K562 (cell line): ENCODE data around the gene GCHFR. TPM values are rescaled to one million over a fixed set of nuclear protein-coding genes. Genes with fewer than 3 reads are reported as not detected.

Experiments
- ATAC-seq: fragments of 200-7000 bp; cut with Tn5 transposase; 3 replicates; pipeline ENCODE4 v1.9.1; 2020; ENCODE audit warnings: moderate library complexity
- BruUV-seq: library from RNA; stranded (reverse); fragments of 400-500 nt; replicated peaks from 2 replicates; lab custom pipeline; 2021; lab: Mats Ljungman, UMichigan
- CTCF ChIA-PET: fragments of 300-600 bp; formaldehyde crosslinking; extraction: SDS; loops from one replicate; lab custom pipeline; 2021; ENCODE audit warnings: low intra/inter-chr PET ratio; lab: Yijun Ruan, JAX
- POLR2A ChIA-PET: fragments of 300-600, 350-650 bp; sonication (Branson Sonifier 250); formaldehyde crosslinking; extraction: SDS; loops from one replicate; lab custom pipeline; 2021; ENCODE audit warnings: antibody characterized with exemption, inconsistent platforms; lab: Yijun Ruan, JAX
- DNase-seq, 4 experiments: peaks; one replicate each; pipeline versions ENCODE4 v3.0.0 to v3.0.0-alpha.2; 2011 to 2018; ENCODE audit warnings: low spot score in 3 of 4, mixed read lengths in 3 of 4; ENCODE audit errors: extremely low read depth in 1 of 4
- FAIRE-seq: peaks from 2 replicates; lab custom pipeline; 2011; peaks lifted over from hg19 to GRCh38; lab: Jason Lieb, UNC
- H2AFZ ChIP-seq: 2 replicates; pipeline ENCODE4 v1.6.0; 2011; ENCODE audit warnings: low read depth, low read length, control low read depth, inconsistent platforms
- H3K27ac ChIP-seq: fragments of 200-600 bp; 3 replicates; pipeline ENCODE4 v1.8.0; 2011; ENCODE audit warnings: low read depth, mild to moderate bottlenecking, control low read depth, inconsistent platforms, low read length, moderate library complexity, mixed read lengths; ENCODE audit errors: extremely low read depth
- H3K27me3 ChIP-seq, 2 experiments: fragments of 300-600 bp in 1 of 2; 2 replicates in 1 of 2; 3 replicates in 1 of 2; pipeline versions ENCODE4 v1.6.0 to v1.8.0; 2011; ENCODE audit warnings: inconsistent platforms in 2 of 2, low read length in 2 of 2, mild to moderate bottlenecking in 1 of 2, mixed read lengths in 1 of 2, moderate library complexity in 1 of 2; ENCODE audit not compliant: control insufficient read depth in 2 of 2, insufficient read depth in 2 of 2
- H3K36me3 ChIP-seq: fragments of 300-600 bp; 3 replicates; pipeline ENCODE4 v1.8.0; 2011; ENCODE audit warnings: mild to moderate bottlenecking, low read length, inconsistent platforms; ENCODE audit not compliant: control insufficient read depth, insufficient read depth
- H3K4me1 ChIP-seq, 2 experiments: fragments of 200-600 bp in 1 of 2; replicated peaks in 1 of 2; 2 replicates in 1 of 2; 3 replicates in 1 of 2; pipeline versions ENCODE4 v1.5.1 to v1.8.0; 2011; ENCODE audit warnings: inconsistent platforms in 2 of 2, low read length in 2 of 2, mild to moderate bottlenecking in 1 of 2, mixed read lengths in 1 of 2, moderate library complexity in 1 of 2; ENCODE audit not compliant: control insufficient read depth in 2 of 2, insufficient read depth in 2 of 2
- H3K4me2 ChIP-seq: 2 replicates; pipeline ENCODE4 v1.6.1; 2011; ENCODE audit warnings: low read length, control low read depth, inconsistent platforms, mixed read lengths; ENCODE audit not compliant: insufficient read depth
- H3K4me3 ChIP-seq: fragments of 200-600 bp; sonication (generic), shearing (Covaris generic); 2 replicates; pipeline ENCODE4 v1.5.1; 2016; ENCODE audit warnings: control low read depth, inconsistent platforms
- H3K79me2 ChIP-seq: fragments of 200-600 bp; 3 replicates; pipeline ENCODE4 v1.8.0; 2011; ENCODE audit warnings: low read length, inconsistent platforms; ENCODE audit not compliant: control insufficient read depth, insufficient read depth
- H3K9ac ChIP-seq, 2 experiments: 2 replicates each; pipeline versions ENCODE4 v1.6.0 to v1.6.1; 2011; ENCODE audit warnings: low read depth in 2 of 2, low read length in 2 of 2, control low read depth in 1 of 2, inconsistent platforms in 1 of 2, mild to moderate bottlenecking in 1 of 2, mixed read lengths in 1 of 2; ENCODE audit not compliant: insufficient read depth in 1 of 2
- H3K9me1 ChIP-seq: one replicate; pipeline ENCODE4 v1.6.0; 2011; ENCODE audit warnings: inconsistent platforms, mild to moderate bottlenecking, low read length, moderate library complexity; ENCODE audit not compliant: control insufficient read depth, insufficient read depth
- H3K9me3 ChIP-seq: replicated peaks from 2 replicates; pipeline ENCODE4 v1.5.1; 2011; ENCODE audit warnings: low read depth, low read length, inconsistent platforms; ENCODE audit not compliant: control insufficient read depth, insufficient read depth
- H4K20me1 ChIP-seq: replicated peaks from 2 replicates; pipeline ENCODE4 v1.6.1; 2011; ENCODE audit warnings: low read length, inconsistent platforms, mixed read lengths; ENCODE audit not compliant: control insufficient read depth, insufficient read depth
- BACH1 ChIP-seq: fragments of 200-800 bp; sonication (Bioruptor generic); IDR thresholded peaks from 2 replicates; pipeline ENCODE4 v1.6.1; 2016; ENCODE audit warnings: missing genetic modification characterization, missing compliant biosample characterization
- MBD2 ChIP-seq: sonication (generic); IDR thresholded peaks from 2 replicates; pipeline ENCODE4 v1.6.1; 2016; ENCODE audit warnings: low read depth, borderline replicate concordance
- TBL1XR1 ChIP-seq, 2 experiments: IDR thresholded peaks; 2 replicates each; pipeline ENCODE4 v1.6.1; 2012; ENCODE audit warnings: improper control_type of control experiment in 2 of 2, low read length in 2 of 2, mild to moderate bottlenecking in 1 of 2
- TGIF2 ChIP-seq: sonication (generic); formaldehyde crosslinking; IDR thresholded peaks from 2 replicates; pipeline ENCODE4 v1.8.1; 2022; ENCODE audit warnings: mild to moderate bottlenecking, missing genetic modification reagents, moderate library complexity
- USF1 ChIP-seq: sonication (generic); formaldehyde crosslinking; IDR thresholded peaks from 2 replicates; pipeline ENCODE4 v1.9.0; 2022; ENCODE audit warnings: mild to moderate bottlenecking, missing genetic modification reagents
- ZNF79 ChIP-seq: fragments of 250-450 bp; sonication (Bioruptor Pico); IDR thresholded peaks from 2 replicates; pipeline ENCODE4 v1.4.0; 2020; ENCODE audit warnings: low read depth, mild to moderate bottlenecking, moderate library complexity
- ZSCAN29 ChIP-seq: fragments of 450-650 bp; IDR thresholded peaks from 2 replicates; pipeline ENCODE4 v1.6.1; 2017
- WGBS: fragments of 100-300 bp; shearing (Covaris generic); methylation state at CpG from one replicate; pipeline ENCODE4 v1.1.6; 2016; ENCODE audit warnings: low coverage, mixed read lengths; ENCODE audit not compliant: insufficient coverage; ENCODE audit errors: missing lambda C conversion rate; 5-methylcytosine and 5-hydroxymethylcytosine counted together
- in situ Hi-C: fragments of 300-500 bp; cut with MboI; formaldehyde crosslinking; loops from 4 replicates; pipeline ENCODE4 v1.15.0; 2018; ENCODE audit warnings: inconsistent platforms, mixed read lengths
- intact Hi-C: fragments of 100-400 bp; cut with micrococcal nuclease; formaldehyde crosslinking; loops from 2 replicates; pipeline ENCODE4 v1.14.2; 2022
- polyA plus RNA-seq, 8 experiments: library from polyadenylated mRNA; depleted of rRNA in 4 of 8; stranded (reverse) in 5 of 8; unstranded in 3 of 8; fragments of >200 nt; fragmentation: Nextera tagmentation in 2 of 8; fragmentation: Illumina TruSeq in 1 of 8; extraction: Ambion mirVana in 2 of 8; extraction: Trizol in 1 of 8; gene quantifications; 2 replicates each; pipeline versions ENCODE4 v1.2.1 to v1.2.3, GENCODE V29; 2011 to 2014; ENCODE audit warnings: inconsistent platforms in 1 of 8, missing spikeins in 1 of 8
- total RNA-seq, 7 experiments: library from RNA; depleted of rRNA in 6 of 7; stranded (reverse); fragments of >200 nt in 6 of 7; fragmentation: Illumina TruSeq in 2 of 7; extraction: Trizol in 2 of 7; gene quantifications; 2 replicates each; pipeline versions ENCODE4 v1.2.1 to v1.2.3, GENCODE V29; 2011 to 2021; ENCODE audit warnings: low replicate concordance in 1 of 7

GCHFR gene
- total and polyA plus RNA-seq, 9 of the 15 experiments (the other 6 are each of a cell fraction or from before 2014, with no cell fraction given), result 8.7 to 83.5 (median 20.8) TPM

GRCh38 chr15:40787991-40788390 lies 24.1 kb downstream of the GCHFR start:
- CTCF ChIA-PET, result interaction anchor here (5.1 kb wide), 1 partner anchor 106 kb away, joined by 66 read pairs; the partner anchor contains the start of gene VPS18

More at GRCh38 chr15:40787991-40788390, 24.1 kb downstream of the GCHFR start:
- Histone ChIP-seq H3K79me2 (peaks cover 4% of the 10 kb centered on the region; the same call in 1 of the 3 replicates), H3K9me3 (no peaks in the 10 kb centered on the region), H3K27me3 (no peaks in the 10 kb centered on the region), H2AFZ (no peak overlapping the region), H3K4me2 (no peak overlapping the region), H3K4me1 (peaks cover 7 to 8% of the 10 kb centered on the region in 2 experiments; a peak in 4 of 5 replicates), H3K9me1 (no peaks in the 10 kb centered on the region), H3K27ac (no peak overlapping the region), H3K36me3 (peaks cover 10% of the 10 kb centered on the region; the same call in 1 of the 3 replicates), H4K20me1 (no peaks in the 10 kb centered on the region), H3K4me3 (no peak overlapping the region), H3K9ac (peak overlapping the region in 1 of 2 experiments; percentile 31; a peak in 1 of 4 replicates)
- DNase-seq (no peak), FAIRE-seq (no peak), ATAC-seq (no peak)
- WGBS, result 66% methylated on average over 5 of the region's 6 CpGs
- POLR2A ChIA-PET, result interaction anchor here (0.6 to 2.4 kb wide), 6 partner anchors 9 to 106 kb away, joined by 3 to 11 read pairs (median 4); partner anchors contain the start of genes C15orf62, DNAJC17, VPS18 and ZFYVE19
- TF ChIP-seq BACH1 (tag), result no peak
- TF ChIP-seq TGIF2, result no peak
- TF ChIP-seq USF1 (CRISPR knock-in tag), result no peak
- no peak for TF ChIP-seq TBL1XR1 (IDR thresholded peaks at IDR 0.05; ENCODE audit: low read length in 2 of 2)
- TF ChIP-seq ZNF79 (CRISPR knock-in tag), result no peak
- no peak for TF ChIP-seq MBD2
- no peak for TF ChIP-seq ZSCAN29
- intact Hi-C loops, result loop anchor here (5.0 to 10.0 kb wide), 2 partner anchors 69 to 273 kb away; no protein-coding TSS in a partner anchor
- BruUV-seq, result no TSS peak
- in situ Hi-C loops, result no loop called here
